Measurements from ENCODE around the gene MRPL23.

Gene MRPL23

GRCh38 chr11:1923201-1923956, 23.8 kb upstream of the MRPL23 start:
- intact Hi-C loops (cut with DNase I; ENCODE audit: low total_unique reads) = no loop called here
- H3K27ac ChIP-seq = no peak overlapping the region
- no peak for DNase-seq
- peaks cover 0 to 36% of the 10 kb centered on the region in 2 donors for H3K27me3 ChIP-seq
- TF ChIP-seq CTCF (IDR thresholded peaks at IDR 0.05) = no peak
- H3K4me1 ChIP-seq = peaks cover 0 to 9% (median 3%) of the 10 kb centered on the region in 4 donors
- no peaks in the 10 kb centered on the region for H3K9me3 ChIP-seq
- no peak overlapping the region for H3K4me3 ChIP-seq
- H3K36me3 ChIP-seq = no peaks in the 10 kb centered on the region

GRCh38 chr11:1924181-1924580, 23.0 kb upstream of the MRPL23 start:
- no peak for DNase-seq

GRCh38 chr11:1924646-1925372, 22.3 kb upstream of the MRPL23 start:
- no peaks in the 10 kb centered on the region for H3K9me3 ChIP-seq
- H3K36me3 ChIP-seq = no peaks in the 10 kb centered on the region
- H3K4me1 ChIP-seq = no peaks in the 10 kb centered on the region
- DNase-seq = no peak
- intact Hi-C loops (cut with DNase I; ENCODE audit: low total_unique reads) = no loop called here
- H3K27me3 ChIP-seq = peaks cover 0 to 25% of the 10 kb centered on the region in 2 donors
- TF ChIP-seq CTCF (IDR thresholded peaks at IDR 0.05) = no peak
- no peak overlapping the region for H3K27ac ChIP-seq
- H3K4me3 ChIP-seq = no peak overlapping the region

More at GRCh38 chr11:1924181-1924580, 23.0 kb upstream of the MRPL23 start:
- TF ChIP-seq CTCF (IDR thresholded peaks at IDR 0.05) = no peak
- Histone ChIP-seq H3K27ac (no peak overlapping the region), H3K4me1 (peaks cover 0 to 4% (median 2%) of the 10 kb centered on the region in 4 donors), H3K9me3 (no peaks in the 10 kb centered on the region), H3K4me3 (no peak overlapping the region), H3K27me3 (peaks cover 0 to 31% of the 10 kb centered on the region in 2 donors), H3K36me3 (no peaks in the 10 kb centered on the region)
- intact Hi-C loops (cut with DNase I; ENCODE audit: low total_unique reads) = no loop called here

- Histone ChIP-seq H3K9me3 (no peaks in the 10 kb centered on the region), H3K27ac (no peak overlapping the region), H3K36me3 (no peaks in the 10 kb centered on the region), H3K27me3 (peaks cover 0 to 18% of the 10 kb centered on the region in 2 donors), H3K4me1 (peaks cover 0 to 3% (median under 1%) of the 10 kb centered on the region in 4 donors), H3K4me3 (no peak overlapping the region)
- TF ChIP-seq CTCF (IDR thresholded peaks at IDR 0.05) = no peak
- intact Hi-C loops (cut with DNase I; ENCODE audit: low total_unique reads) = no loop called here
- DNase-seq = no peak
Observed at GRCh38 chr11:1925373-1926155, 21.6 kb upstream of the MRPL23 start.

GRCh38 chr11:1926156-1927025, 20.7 kb upstream of the MRPL23 start:
- H3K4me1 ChIP-seq = peaks cover 0 to 8% (median 5%) of the 10 kb centered on the region in 4 donors
- no peak overlapping the region for H3K27ac ChIP-seq
- H3K27me3 ChIP-seq = peaks cover 0 to 11% of the 10 kb centered on the region in 2 donors
- intact Hi-C loops (cut with DNase I; ENCODE audit: low total_unique reads) = no loop called here
- no peaks in the 10 kb centered on the region for H3K9me3 ChIP-seq
- H3K4me3 ChIP-seq = no peak overlapping the region
- no peak for DNase-seq
- TF ChIP-seq CTCF (IDR thresholded peaks at IDR 0.05) = no peak
- H3K36me3 ChIP-seq = no peaks in the 10 kb centered on the region
